Thoracic aorta (tissue), 2 donors: ENCODE results near the gene MAML2. TPM values are rescaled to one million over a fixed set of nuclear protein-coding genes. Genes with fewer than 3 reads are reported as not detected.

Source experiments
- ATAC-seq: fragments of 150-250 bp; one replicate; pipeline ENCODE4 v1.8.0; 2017; ENCODE audit warnings: low read depth; ENCODE audit not compliant: insufficient number of reproducible peaks, low FRiP score
- DNase-seq: peaks from one replicate; pipeline ENCODE4 v3.0.0-alpha.2; 2020; ENCODE audit warnings: low spot score
- H3K27ac ChIP-seq, 2 donors: fragments of 200-600 bp; sonication (generic); 1 replicate in 1 of 2; 2 replicates in 1 of 2; pipeline ENCODE4 v1.5.1; 2016; ENCODE audit warnings: mild to moderate bottlenecking in 2 of 2, moderate library complexity in 2 of 2
- H3K27me3 ChIP-seq: fragments of 200-600 bp; sonication (generic); replicated peaks from 2 replicates; pipeline ENCODE4 v1.6.0; 2016; ENCODE audit warnings: mild to moderate bottlenecking; ENCODE audit not compliant: insufficient read depth
- H3K36me3 ChIP-seq: fragments of 200-600 bp; sonication (generic); one replicate; pipeline ENCODE4 v1.5.1; 2016
- H3K4me1 ChIP-seq, 2 donors: fragments of 200-600 bp; sonication (generic); 1 replicate in 1 of 2; 2 replicates in 1 of 2; pipeline versions ENCODE4 v1.5.1 to v1.6.0; 2016; ENCODE audit warnings: low read depth in 2 of 2, mild to moderate bottlenecking in 1 of 2; ENCODE audit not compliant: control insufficient read depth in 1 of 2
- H3K4me3 ChIP-seq: fragments of 200-600 bp; sonication (generic); 2 replicates; pipeline ENCODE4 v1.5.1; 2016; ENCODE audit warnings: mild to moderate bottlenecking
- H3K9me3 ChIP-seq: fragments of 200-600 bp; sonication (generic); 2 replicates; pipeline ENCODE4 v1.5.1; 2016
- total RNA-seq, 2 donors: library from RNA; depleted of rRNA; stranded (reverse); fragments of >200 nt; gene quantifications; one replicate each; pipeline versions ENCODE4 v1.1.0 to v1.2.3, GENCODE V29; 2016
- TF ChIP-seq, protein P1 (sequence below): fragments of 200-600 bp; sonication (generic); IDR thresholded peaks from one replicate; pipeline ENCODE4 v1.5.1; 2019; ENCODE audit warnings: antibody characterized with exemption

Gene MAML2
- total RNA-seq, 2 donors from 2014 or later = 23.4 to 29.6 TPM

DNA sequence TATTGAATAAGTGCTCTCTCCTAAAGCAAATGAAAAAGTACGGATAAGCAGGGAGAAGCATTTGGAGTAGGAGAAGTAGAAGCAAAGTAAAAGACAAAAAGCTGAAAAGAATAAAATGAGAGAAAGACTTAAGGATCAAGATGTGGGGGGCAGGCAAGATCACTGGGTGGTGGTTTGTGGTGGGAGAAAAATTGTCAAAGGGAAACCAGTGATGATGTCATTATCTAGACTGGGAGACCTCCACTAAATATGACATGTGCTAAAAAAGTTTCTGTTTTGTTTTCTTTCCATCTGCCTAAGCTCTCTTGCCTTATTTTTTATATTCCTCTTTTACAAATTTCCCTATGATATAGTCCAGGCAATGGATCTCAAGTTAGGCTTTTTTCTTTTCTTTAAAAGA lies 14.8 kb upstream of the MAML2 start:
- Histone ChIP-seq H3K4me1 (no peaks in the 10 kb centered on the region), H3K27me3 (no peaks in the 10 kb centered on the region), H3K27ac (no peak overlapping the region), H3K4me3 (no peak overlapping the region), H3K9me3 (no peaks in the 10 kb centered on the region), H3K36me3 (peaks cover 10% of the 10 kb centered on the region)
- DNase-seq = no peak
- ATAC-seq = no peak
- TF ChIP-seq, protein P1, sequence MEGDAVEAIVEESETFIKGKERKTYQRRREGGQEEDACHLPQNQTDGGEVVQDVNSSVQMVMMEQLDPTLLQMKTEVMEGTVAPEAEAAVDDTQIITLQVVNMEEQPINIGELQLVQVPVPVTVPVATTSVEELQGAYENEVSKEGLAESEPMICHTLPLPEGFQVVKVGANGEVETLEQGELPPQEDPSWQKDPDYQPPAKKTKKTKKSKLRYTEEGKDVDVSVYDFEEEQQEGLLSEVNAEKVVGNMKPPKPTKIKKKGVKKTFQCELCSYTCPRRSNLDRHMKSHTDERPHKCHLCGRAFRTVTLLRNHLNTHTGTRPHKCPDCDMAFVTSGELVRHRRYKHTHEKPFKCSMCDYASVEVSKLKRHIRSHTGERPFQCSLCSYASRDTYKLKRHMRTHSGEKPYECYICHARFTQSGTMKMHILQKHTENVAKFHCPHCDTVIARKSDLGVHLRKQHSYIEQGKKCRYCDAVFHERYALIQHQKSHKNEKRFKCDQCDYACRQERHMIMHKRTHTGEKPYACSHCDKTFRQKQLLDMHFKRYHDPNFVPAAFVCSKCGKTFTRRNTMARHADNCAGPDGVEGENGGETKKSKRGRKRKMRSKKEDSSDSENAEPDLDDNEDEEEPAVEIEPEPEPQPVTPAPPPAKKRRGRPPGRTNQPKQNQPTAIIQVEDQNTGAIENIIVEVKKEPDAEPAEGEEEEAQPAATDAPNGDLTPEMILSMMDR = no peak

DNA sequence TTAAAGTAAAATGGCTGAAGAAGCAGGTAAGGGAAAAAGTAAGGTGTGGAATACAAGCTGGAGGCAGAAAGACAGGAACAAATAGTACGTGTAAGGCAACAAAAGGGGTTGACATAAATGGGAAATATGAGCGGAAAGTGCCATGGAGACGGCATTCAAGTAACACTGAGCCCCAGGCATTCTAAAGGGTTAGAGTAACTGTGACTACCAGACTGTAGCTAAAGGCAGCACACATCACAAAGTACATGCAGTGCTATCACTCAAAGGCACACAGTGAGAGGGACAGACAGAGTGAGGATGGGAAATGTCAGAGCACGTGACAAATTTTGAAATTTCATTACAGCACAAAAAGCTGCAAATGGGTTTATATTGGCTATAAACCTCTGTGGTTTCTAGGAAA lies 13.9 kb upstream of the MAML2 start:
- H3K27me3 ChIP-seq = no peaks in the 10 kb centered on the region
- DNase-seq (no peak), ATAC-seq (no peak)
- no peaks in the 10 kb centered on the region for H3K4me1 ChIP-seq
- H3K4me3 ChIP-seq = no peak overlapping the region
- H3K9me3 ChIP-seq = no peaks in the 10 kb centered on the region
- TF ChIP-seq, protein P1 = no peak
- H3K36me3 ChIP-seq = peaks cover 10% of the 10 kb centered on the region
- no peak overlapping the region for H3K27ac ChIP-seq

DNA sequence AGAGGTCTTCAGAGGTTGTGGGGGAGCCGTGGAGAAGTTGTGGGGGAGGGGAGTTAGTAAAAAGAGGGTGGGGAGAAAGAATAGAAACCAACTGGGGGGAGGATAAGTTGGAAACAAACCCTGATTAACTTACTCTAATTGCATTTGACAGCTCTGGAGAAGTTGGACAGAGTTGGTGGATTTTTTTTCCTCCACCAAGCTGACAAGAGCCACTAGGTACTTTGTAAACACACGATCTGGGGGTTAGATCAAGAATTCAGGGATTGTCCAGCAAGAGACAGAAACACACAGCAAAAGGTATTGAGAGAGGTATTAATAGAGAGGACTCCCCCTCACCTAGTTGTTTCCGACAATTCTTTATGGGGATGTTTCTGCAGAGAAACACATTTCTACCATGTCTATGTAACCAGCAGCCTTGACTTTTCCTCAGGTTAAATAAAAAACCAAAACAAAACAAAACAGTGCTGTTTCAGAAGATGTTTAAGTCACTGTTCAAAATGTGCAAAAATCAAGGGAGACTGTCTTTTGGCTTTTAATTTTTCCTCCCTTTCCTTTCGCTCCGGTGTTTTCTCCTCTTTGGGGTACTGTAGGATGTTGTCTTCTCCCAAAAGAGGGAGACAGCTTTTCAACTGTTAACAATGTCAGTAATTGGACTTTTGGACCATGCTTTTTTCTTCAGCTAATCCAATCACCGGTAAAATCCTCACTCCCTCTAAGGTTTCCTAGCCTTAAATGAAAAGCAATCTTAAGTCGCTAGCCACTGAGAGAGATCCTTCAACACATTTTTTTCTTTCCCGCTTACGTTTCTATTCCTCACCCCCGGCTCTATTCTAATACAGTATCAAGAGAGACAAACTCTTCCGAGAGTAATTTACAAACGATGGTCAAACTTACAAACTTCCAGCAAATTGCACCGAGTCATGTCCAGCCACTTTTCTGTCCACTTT lies 708 bp downstream of the MAML2 start:
- TF ChIP-seq, protein P1 = peak; percentile 3

DNA sequence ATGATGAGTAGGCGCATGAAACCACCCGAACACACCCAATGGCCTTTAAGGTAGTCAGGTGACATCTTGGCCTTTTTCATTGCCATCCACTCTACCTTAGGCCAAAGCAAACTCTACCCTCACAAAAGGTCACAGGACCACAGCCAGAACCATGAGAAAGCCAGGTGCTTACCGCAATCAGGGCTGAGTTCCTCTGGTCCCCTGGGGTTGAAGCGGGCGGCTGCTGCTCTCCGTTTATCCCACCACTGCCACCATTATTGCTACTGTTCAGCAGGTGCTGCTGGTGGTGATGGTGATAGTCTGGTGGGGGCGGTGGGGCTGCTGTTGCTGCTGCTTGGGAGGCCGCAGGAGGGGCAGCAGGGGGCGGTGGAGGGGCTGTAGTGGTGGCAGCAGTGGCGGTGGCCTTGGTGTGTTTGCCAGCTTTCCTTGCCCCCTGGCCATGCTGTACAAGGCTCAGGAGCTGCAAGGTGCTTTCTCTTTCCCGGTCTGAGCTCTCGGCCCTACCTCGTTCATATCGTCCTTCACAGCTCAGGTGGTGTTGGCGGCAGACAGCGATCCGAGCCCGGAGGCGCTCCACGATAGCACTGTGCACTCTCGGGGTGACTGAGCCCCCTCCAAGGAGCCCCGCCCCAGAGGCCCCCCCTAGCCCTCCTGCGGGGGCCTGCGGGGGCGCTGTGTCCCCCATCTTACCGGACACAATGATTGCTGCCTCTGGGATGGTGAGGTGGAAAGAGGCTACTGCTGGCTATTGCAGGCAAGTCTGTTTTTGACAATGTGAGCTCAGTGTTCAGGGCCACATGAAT lies 1.6 kb downstream of the MAML2 start:
- DNase-seq = no peak
- Histone ChIP-seq H3K27me3 (no peaks in the 10 kb centered on the region), H3K4me3 (peak overlapping the region; percentile 98), H3K27ac (peak overlapping the region; percentile 87 to 88), H3K4me1 (peaks cover 40 to 47% of the 10 kb centered on the region in 2 donors), H3K9me3 (no peaks in the 10 kb centered on the region), H3K36me3 (no peaks in the 10 kb centered on the region)
- TF ChIP-seq, protein P1 = peak; percentile 49
- no peak for ATAC-seq

More for the DNA sequence above, 708 bp downstream of the MAML2 start:
- DNase-seq = no peak
- H3K36me3 ChIP-seq = no peaks in the 10 kb centered on the region
- peaks cover 39 to 40% of the 10 kb centered on the region in 2 donors for H3K4me1 ChIP-seq
- H3K4me3 ChIP-seq = peak overlapping the region; percentile 98
- ATAC-seq = peak; percentile 3
- H3K27ac ChIP-seq = peak overlapping the region; percentile 87 to 88
- no peaks in the 10 kb centered on the region for H3K9me3 ChIP-seq
- no peaks in the 10 kb centered on the region for H3K27me3 ChIP-seq

DNA sequence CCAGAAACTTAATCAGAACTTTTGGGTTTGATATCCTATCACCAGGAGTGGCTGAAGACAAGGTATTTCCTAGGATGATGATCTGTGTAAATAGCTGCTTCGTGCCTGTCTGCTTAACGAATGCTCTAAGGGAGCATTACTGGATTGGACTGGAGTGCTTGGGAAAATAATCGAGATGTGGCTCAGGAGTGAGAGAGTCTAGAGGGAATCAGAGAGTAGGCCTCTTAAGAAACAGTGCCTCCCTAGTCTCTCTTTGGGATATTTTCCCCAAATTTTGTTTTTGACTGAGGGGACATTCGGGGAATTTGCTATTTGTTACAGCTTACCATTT lies 2.5 kb downstream of the MAML2 start:
- Histone ChIP-seq H3K27ac (peak overlapping the region; percentile 87 to 88), H3K36me3 (no peaks in the 10 kb centered on the region), H3K9me3 (no peaks in the 10 kb centered on the region), H3K27me3 (no peaks in the 10 kb centered on the region), H3K4me3 (peak overlapping the region; percentile 98), H3K4me1 (peaks cover 40 to 50% of the 10 kb centered on the region in 2 donors)
- TF ChIP-seq, protein P1 = no peak
- no peak for DNase-seq
- ATAC-seq = no peak
